Measurements from ENCODE around the gene SIAH3.

DNA sequence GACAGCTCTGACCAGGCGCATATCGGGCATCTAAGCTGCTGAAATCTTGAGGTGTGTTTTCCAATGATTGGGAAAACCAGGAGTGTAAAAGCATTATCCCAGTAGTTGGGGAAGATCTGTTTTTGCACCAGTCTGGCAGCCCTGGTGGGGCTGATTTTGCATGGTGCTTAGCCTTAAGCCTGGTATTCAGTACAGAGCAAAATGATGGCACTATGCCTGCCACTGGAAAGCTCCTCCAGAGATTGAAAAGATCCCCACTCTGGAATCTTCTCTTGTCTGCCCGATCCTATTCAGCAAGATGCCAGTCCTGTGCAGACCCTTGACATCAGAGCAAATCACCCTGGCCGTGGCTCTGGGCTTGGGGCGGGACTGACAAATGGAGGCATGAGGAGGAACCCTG lies 44.7 kb upstream of the SIAH3 start:
- TF ChIP-seq, protein P1, sequence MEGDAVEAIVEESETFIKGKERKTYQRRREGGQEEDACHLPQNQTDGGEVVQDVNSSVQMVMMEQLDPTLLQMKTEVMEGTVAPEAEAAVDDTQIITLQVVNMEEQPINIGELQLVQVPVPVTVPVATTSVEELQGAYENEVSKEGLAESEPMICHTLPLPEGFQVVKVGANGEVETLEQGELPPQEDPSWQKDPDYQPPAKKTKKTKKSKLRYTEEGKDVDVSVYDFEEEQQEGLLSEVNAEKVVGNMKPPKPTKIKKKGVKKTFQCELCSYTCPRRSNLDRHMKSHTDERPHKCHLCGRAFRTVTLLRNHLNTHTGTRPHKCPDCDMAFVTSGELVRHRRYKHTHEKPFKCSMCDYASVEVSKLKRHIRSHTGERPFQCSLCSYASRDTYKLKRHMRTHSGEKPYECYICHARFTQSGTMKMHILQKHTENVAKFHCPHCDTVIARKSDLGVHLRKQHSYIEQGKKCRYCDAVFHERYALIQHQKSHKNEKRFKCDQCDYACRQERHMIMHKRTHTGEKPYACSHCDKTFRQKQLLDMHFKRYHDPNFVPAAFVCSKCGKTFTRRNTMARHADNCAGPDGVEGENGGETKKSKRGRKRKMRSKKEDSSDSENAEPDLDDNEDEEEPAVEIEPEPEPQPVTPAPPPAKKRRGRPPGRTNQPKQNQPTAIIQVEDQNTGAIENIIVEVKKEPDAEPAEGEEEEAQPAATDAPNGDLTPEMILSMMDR (IDR thresholded peaks at IDR 0.05): no peak
- no peak for TF ChIP-seq POLR2A (IDR thresholded peaks at IDR 0.05)

All from right lobe of liver (tissue), 4 donors.